ENCODE measurements around the gene STARD3.

The STARD3 gene

GRCh38 chr17:39621523-39622379 lies 15.2 kb upstream of the STARD3 start:
- DNase-seq (ENCODE audit: low read depth) = peak; percentile 76

GRCh38 chr17:39622380-39623006 lies 14.5 kb upstream of the STARD3 start:
- peak; percentile 19 for DNase-seq (ENCODE audit: low read depth)

- peak; percentile 78 for DNase-seq (ENCODE audit: low read depth)
Observed at GRCh38 chr17:39623356-39623950, 13.5 kb upstream of the STARD3 start.

GRCh38 chr17:39624313-39624712 lies 12.6 kb upstream of the STARD3 start:
- DNase-seq (ENCODE audit: low read depth) = no peak

- DNase-seq (ENCODE audit: low read depth) = no peak
Observed at GRCh38 chr17:39625198-39625785, 11.7 kb upstream of the STARD3 start.

GRCh38 chr17:39626171-39627046 lies 10.5 kb upstream of the STARD3 start, which contains the start of gene PPP1R1B:
TSS of gene PPP1R1B (plus strand) at chr17:39626952. CDS start at chr17:39627393, 441 bp downstream.
- DNase-seq (ENCODE audit: low read depth) = no peak

GRCh38 chr17:39627047-39627711 lies 9.8 kb upstream of the STARD3 start:
- DNase-seq (ENCODE audit: low read depth) = no peak

GRCh38 chr17:39627712-39628516 lies 9.0 kb upstream of the STARD3 start:
- no peak for DNase-seq (ENCODE audit: low read depth)

GRCh38 chr17:39628655-39629493 lies 8.1 kb upstream of the STARD3 start:
- DNase-seq (ENCODE audit: low read depth) = no peak

- no peak for DNase-seq (ENCODE audit: low read depth)
Observed at GRCh38 chr17:39629494-39629880, 7.5 kb upstream of the STARD3 start.

- no peak for DNase-seq (ENCODE audit: low read depth)
Observed at GRCh38 chr17:39629898-39630297, 7.0 kb upstream of the STARD3 start.

- DNase-seq (ENCODE audit: low read depth) = no peak
Observed at GRCh38 chr17:39631403-39631802, 5.5 kb upstream of the STARD3 start.

- no peak for DNase-seq (ENCODE audit: low read depth)
Observed at GRCh38 chr17:39632153-39632941, 4.6 kb upstream of the STARD3 start.

GRCh38 chr17:39633570-39634183 lies 3.3 kb upstream of the STARD3 start:
- no peak for DNase-seq (ENCODE audit: low read depth)

- DNase-seq (ENCODE audit: low read depth) = no peak
Observed at GRCh38 chr17:39634384-39634871, 2.5 kb upstream of the STARD3 start.

- no peak for DNase-seq (ENCODE audit: low read depth)
Observed at GRCh38 chr17:39635614-39636176, 1.2 kb upstream of the STARD3 start.

- DNase-seq (ENCODE audit: low read depth) = no peak
Observed at GRCh38 chr17:39636587-39636926, 387 bp upstream of the STARD3 start.

GRCh38 chr17:39638317-39638716 lies 1.4 kb downstream of the STARD3 start:
- DNase-seq (ENCODE audit: low read depth) = no peak

Measured in stimulated activated CD8-positive, alpha-beta memory T cell treated with anti-CD3 and anti-CD28 coated beads, Interleukin-4, amount 100 ng/mL, for 24 hours (primary cell).